Calu3 (cell line): Measurements from ENCODE around the gene SLFN11. TPM values are rescaled to one million over a fixed set of nuclear protein-coding genes. Genes with fewer than 3 reads are reported as not detected.

Experiments used
- BruUV-seq: library from RNA; stranded (reverse); fragments of 400-500 nt; replicated peaks from 2 replicates; lab custom pipeline; 2021; lab: Mats Ljungman, UMichigan
- CTCF ChIA-PET: fragments of 300-600 bp; sonication (Branson Sonifier 250); formaldehyde crosslinking; loops from one replicate; lab custom pipeline; 2022; ENCODE audit warnings: antibody characterized with exemption; lab: Charles Lee
- DNase-seq: peaks from one replicate; pipeline ENCODE4 v3.0.0; 2022
- H3K27ac Mint-ChIP-seq: one replicate; pipeline ENCODE4 v1.8.0; 2022; ENCODE audit warnings: mixed read lengths; ENCODE audit not compliant: unreplicated experiment
- H3K27me3 Mint-ChIP-seq: one replicate; pipeline ENCODE4 v1.8.0; 2022; ENCODE audit warnings: mixed read lengths; ENCODE audit not compliant: unreplicated experiment
- H3K36me3 Mint-ChIP-seq: one replicate; pipeline ENCODE4 v1.8.0; 2022; ENCODE audit warnings: mild to moderate bottlenecking, moderate library complexity, mixed read lengths; ENCODE audit not compliant: insufficient read depth, unreplicated experiment
- H3K4me1 Mint-ChIP-seq: one replicate; pipeline ENCODE4 v1.8.0; 2022; ENCODE audit warnings: mild to moderate bottlenecking, low read depth, mixed read lengths; ENCODE audit not compliant: unreplicated experiment
- H3K4me3 Mint-ChIP-seq: one replicate; pipeline ENCODE4 v1.8.0; 2022; ENCODE audit warnings: mild to moderate bottlenecking, low read depth, moderate library complexity, mixed read lengths; ENCODE audit not compliant: unreplicated experiment
- H3K9me3 Mint-ChIP-seq: one replicate; pipeline ENCODE4 v1.8.0; 2022; ENCODE audit warnings: low read depth, mixed read lengths; ENCODE audit not compliant: unreplicated experiment
- CTCF ChIP-seq: fragments of 200-600 bp; IDR thresholded peaks from one replicate; pipeline ENCODE4 v1.8.0; 2022; ENCODE audit warnings: antibody characterized with exemption; ENCODE audit not compliant: unreplicated experiment
- intact Hi-C: fragments of 100-400 bp; cut with micrococcal nuclease; formaldehyde crosslinking; loops from one replicate; pipeline ENCODE4 v1.10.0; 2022; ENCODE audit not compliant: unreplicated experiment
- total RNA-seq: library from RNA; stranded (reverse); gene quantifications from 2 replicates; pipeline ENCODE4 v1.2.3, GENCODE V29; 2022

Gene SLFN11
- total RNA-seq, 1 experiment from 2014 or later, result 38.2 TPM

GRCh38 chr17:35372846-35373533 is 431 bp downstream of the SLFN11 start:
- no peak for TF ChIP-seq CTCF
- peaks cover 41% of the 10 kb centered on the region for H3K4me1 Mint-ChIP-seq
- CTCF ChIA-PET, result interaction anchor here (1.2 kb wide), 1 partner anchor 75 kb away, joined by 3 read pairs; the partner anchor contains the start of gene SLFN13
- H3K4me3 Mint-ChIP-seq, result peak overlapping the region; percentile 92
- no peaks in the 10 kb centered on the region for H3K27me3 Mint-ChIP-seq
- peak; percentile 53 for DNase-seq
- peaks cover 8% of the 10 kb centered on the region for H3K9me3 Mint-ChIP-seq
- H3K27ac Mint-ChIP-seq, result peak overlapping the region; percentile 88
- H3K36me3 Mint-ChIP-seq, result peaks cover 28% of the 10 kb centered on the region
- intact Hi-C loops, result loop anchor here (1.0 to 10.0 kb wide), 3 partner anchors 75 to 159 kb away; partner anchors contain the start of genes SLFN13 and SLFN5
- BruUV-seq, result no TSS peak

DNA sequence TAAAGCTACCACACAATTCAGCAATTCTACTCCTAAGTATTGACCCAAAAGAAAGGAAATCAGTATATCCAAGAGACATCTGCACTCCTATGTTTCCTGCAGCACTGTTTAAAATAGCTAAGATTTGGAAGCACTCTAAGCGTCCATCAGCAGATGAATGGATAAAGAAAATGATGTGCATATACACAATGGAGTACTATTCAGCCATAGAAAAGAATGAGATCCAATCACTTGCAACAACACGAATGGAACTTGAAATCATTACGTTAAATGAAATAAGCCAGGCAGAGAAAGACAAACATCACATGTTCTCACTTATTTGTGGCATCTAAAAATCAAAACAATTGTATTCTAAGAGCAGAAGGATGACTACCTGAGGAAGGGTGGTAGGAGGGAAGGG is 1.5 kb downstream of the SLFN11 start:
- Mint-ChIP-seq H3K9me3 (peaks cover 8% of the 10 kb centered on the region), H3K27ac (no peak overlapping the region), H3K4me3 (peak overlapping the region; percentile 11), H3K36me3 (peaks cover 28% of the 10 kb centered on the region), H3K4me1 (peaks cover 35% of the 10 kb centered on the region), H3K27me3 (no peaks in the 10 kb centered on the region)
- intact Hi-C loops, result loop anchor here (5.0 to 10.0 kb wide), 2 partner anchors 127 to 160 kb away; partner anchors contain the start of gene SLFN5
- no peak for DNase-seq
- TF ChIP-seq CTCF, result no peak
- CTCF ChIA-PET, result no interaction called here
- no TSS peak for BruUV-seq

DNA sequence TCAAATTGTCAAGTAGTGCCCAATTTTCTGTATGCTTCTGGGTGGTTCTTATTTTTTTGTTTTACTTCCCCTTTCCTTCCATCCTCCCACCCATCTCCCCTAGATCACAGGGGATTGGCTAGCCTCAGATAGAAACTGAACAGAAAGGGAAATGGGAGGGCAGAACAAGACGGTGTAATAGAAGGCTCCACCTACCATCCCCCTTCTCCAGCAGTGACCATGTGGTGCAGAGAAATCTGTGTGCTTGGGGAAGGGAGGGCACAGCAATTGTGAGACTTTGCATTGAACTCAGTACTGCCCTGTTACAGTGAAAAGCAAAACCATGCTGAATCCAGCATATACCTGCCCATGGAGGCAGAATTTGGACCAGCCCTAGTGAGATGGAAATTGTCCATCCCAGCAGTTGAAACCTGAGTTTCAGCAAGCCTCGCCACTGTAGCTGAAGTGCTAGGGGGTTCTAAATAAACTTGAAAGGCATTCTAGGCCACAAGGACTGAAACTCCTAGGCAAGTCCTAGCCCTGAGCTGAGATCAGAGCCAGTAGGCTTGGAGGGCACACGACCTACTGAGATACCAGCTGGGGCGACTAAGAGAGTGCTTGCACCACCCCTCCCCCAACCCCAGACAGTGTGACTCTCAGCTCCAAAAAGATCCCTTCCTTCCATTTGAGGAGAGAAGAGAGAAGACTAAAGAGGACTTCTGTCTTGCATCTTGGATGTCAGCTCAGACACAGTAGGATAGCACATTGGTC is 5.2 kb downstream of the SLFN11 start:
- TF ChIP-seq CTCF, result no peak
- Mint-ChIP-seq H3K27me3 (no peaks in the 10 kb centered on the region), H3K9me3 (peaks cover 8% of the 10 kb centered on the region), H3K4me3 (no peak overlapping the region), H3K36me3 (peaks cover 9% of the 10 kb centered on the region), H3K27ac (no peak overlapping the region), H3K4me1 (peaks cover 8% of the 10 kb centered on the region)
- no TSS peak for BruUV-seq
- CTCF ChIA-PET, result no interaction called here
- no peak for DNase-seq
- intact Hi-C loops, result no loop called here

GRCh38 chr17:35361027-35361426 is 12.4 kb downstream of the SLFN11 start:
- no peak for TF ChIP-seq CTCF
- CTCF ChIA-PET, result no interaction called here
- intact Hi-C loops, result no loop called here
- BruUV-seq, result no TSS peak
- no peaks in the 10 kb centered on the region for H3K4me1 Mint-ChIP-seq
- peaks cover 4% of the 10 kb centered on the region for H3K36me3 Mint-ChIP-seq
- no peak for DNase-seq
- no peak overlapping the region for H3K27ac Mint-ChIP-seq
- no peaks in the 10 kb centered on the region for H3K27me3 Mint-ChIP-seq
- no peak overlapping the region for H3K4me3 Mint-ChIP-seq
- no peaks in the 10 kb centered on the region for H3K9me3 Mint-ChIP-seq
